ENCODE data around the gene SLC29A4.
"Not testable (repeated sequence)": the region's sequence is repeated elsewhere in the genome, so short reads cannot be mapped to it uniquely, and the experiment has no call there.

SLC29A4 gene

GRCh38 chr7:5282543-5283316 is at the start of gene SLC29A4:
TSS of gene SLC29A4 (plus strand) at chr7:5282943. CDS start at chr7:5287817, 4,874 bp downstream.
- peak; percentile 15 for DNase-seq

- DNase-seq = no peak
Observed at GRCh38 chr7:5234852-5235831, 47.6 kb upstream of the SLC29A4 start.

- DNase-seq = no peak
Observed at GRCh38 chr7:5237286-5237685, 45.5 kb upstream of the SLC29A4 start.

GRCh38 chr7:5238500-5238899 is 44.2 kb upstream of the SLC29A4 start:
- DNase-seq = no peak

GRCh38 chr7:5243261-5243660 is 39.5 kb upstream of the SLC29A4 start:
- no peak for DNase-seq

GRCh38 chr7:5248201-5248885 is 34.4 kb upstream of the SLC29A4 start:
- no peak for DNase-seq

- not testable (repeated sequence) for DNase-seq
Observed at GRCh38 chr7:5250787-5251186, 32.0 kb upstream of the SLC29A4 start.

- DNase-seq = not testable (repeated sequence)
Observed at GRCh38 chr7:5253529-5253928, 29.2 kb upstream of the SLC29A4 start.

GRCh38 chr7:5254371-5254770 is 28.4 kb upstream of the SLC29A4 start:
- not testable (repeated sequence) for DNase-seq

- no peak for DNase-seq
Observed at GRCh38 chr7:5255832-5256231, 26.9 kb upstream of the SLC29A4 start.

- DNase-seq = not testable (repeated sequence)
Observed at GRCh38 chr7:5260530-5261068, 22.1 kb upstream of the SLC29A4 start.

GRCh38 chr7:5263066-5263465 is 19.7 kb upstream of the SLC29A4 start:
- DNase-seq = not testable (repeated sequence)

GRCh38 chr7:5265320-5266190 is 17.2 kb upstream of the SLC29A4 start:
- DNase-seq = no peak

- no peak for DNase-seq
Observed at GRCh38 chr7:5266191-5267028, 16.3 kb upstream of the SLC29A4 start.

GRCh38 chr7:5267829-5268228 is 14.9 kb upstream of the SLC29A4 start:
- DNase-seq = not testable (repeated sequence)

- DNase-seq = not testable (repeated sequence)
Observed at GRCh38 chr7:5269992-5270657, 12.6 kb upstream of the SLC29A4 start.

- DNase-seq = no peak
Observed at GRCh38 chr7:5270788-5271187, 12.0 kb upstream of the SLC29A4 start.

- DNase-seq = not testable (repeated sequence)
Observed at GRCh38 chr7:5273831-5274405, 8.8 kb upstream of the SLC29A4 start.

GRCh38 chr7:5274441-5274840 is 8.3 kb upstream of the SLC29A4 start:
- DNase-seq = no peak

GRCh38 chr7:5274985-5275431 is 7.7 kb upstream of the SLC29A4 start:
- DNase-seq = not testable (repeated sequence)

Measured in CD4-positive, alpha-beta T cell treated with Interleukin-21 for 1 hour (primary cell).